ENCODE results near the gene FN3K.
"Not testable (repeated sequence)": the region's sequence is repeated elsewhere in the genome, so short reads cannot be mapped to it uniquely, and the experiment has no call there.

The FN3K gene

DNA sequence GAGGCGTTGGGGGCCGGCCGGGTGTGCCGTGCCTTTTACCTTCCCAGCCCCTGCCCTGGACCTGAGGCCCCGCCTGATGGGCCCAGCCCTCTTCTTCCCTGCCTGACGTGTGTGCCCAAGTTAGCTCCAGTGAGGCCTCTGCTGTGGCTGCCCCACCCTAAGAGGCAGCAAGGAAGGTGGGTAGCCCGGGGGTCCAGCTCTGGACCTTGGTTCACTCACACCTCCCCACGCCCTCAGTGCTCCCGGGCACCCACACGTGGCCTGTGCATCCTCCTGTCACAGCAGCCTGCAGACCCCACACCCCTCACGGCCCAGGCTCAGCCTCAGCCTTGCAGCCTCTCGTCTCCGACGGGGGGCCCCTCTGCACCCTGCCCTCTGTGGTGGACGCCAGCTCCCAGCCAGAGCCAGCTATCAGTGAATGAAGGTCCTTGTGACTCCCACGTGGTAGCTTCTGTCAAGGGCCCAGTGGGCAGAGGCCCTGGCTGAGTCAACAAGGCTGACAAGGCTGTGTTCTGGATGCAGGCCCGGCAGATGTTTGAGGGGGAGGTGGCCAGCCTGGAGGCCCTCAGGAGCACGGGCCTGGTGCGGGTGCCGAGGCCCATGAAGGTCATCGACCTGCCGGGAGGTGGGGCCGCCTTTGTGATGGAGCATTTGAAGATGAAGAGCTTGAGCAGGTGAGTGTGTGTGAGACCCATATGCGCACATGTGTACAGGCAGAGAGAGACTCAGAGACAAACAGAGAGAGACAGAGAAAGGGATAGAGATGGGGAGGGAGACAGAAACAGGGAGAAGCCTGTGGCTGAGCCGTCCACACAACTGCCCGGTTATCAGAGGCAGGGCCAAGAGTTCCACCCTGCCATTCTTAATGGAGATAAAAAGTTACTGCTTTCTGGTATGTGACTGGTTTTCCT, 2.8 kb downstream of the FN3K start:
- no peak for DNase-seq (ENCODE audit: low read depth, low spot score)

DNA sequence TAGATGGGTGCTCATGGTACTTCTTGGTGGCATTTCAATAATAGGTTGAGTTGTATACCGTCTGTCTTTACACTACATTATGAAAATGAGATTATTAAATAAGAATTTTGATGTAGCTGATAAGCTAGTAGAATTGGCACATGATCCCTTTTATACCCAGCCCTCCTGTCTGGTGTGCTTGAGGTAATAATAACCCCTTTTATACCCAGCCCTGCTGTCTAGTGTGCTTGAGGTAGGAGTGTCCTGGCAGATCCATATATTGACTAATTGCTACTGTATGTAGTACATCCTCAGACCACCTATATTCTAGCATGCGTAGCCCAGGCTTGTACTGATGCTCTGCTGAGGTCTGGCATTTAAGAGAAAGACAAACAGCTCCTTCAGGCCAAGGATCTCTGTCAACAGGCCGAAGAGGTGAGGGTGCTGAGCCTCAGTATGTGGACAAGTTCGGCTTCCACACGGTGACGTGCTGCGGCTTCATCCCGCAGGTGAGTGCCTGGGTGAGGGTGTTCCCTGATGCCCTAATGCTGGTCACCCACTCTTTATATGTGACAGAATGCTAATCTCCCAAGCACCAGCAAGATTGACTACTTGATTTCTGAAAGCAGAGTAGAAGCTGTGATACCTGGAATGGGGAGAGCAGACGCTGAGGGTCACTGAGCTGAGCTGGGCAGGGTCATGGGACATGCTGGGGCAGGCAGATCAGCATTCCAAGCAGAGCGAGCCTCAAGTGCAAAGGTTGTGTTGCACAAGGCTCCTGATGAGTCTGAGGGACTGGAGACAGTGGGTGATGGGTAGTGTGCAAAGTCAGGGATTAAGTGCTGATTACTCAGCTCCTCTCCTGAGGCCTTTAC, 5.7 kb downstream of the FN3K start:
- no peak for DNase-seq (ENCODE audit: low read depth, low spot score)

DNA sequence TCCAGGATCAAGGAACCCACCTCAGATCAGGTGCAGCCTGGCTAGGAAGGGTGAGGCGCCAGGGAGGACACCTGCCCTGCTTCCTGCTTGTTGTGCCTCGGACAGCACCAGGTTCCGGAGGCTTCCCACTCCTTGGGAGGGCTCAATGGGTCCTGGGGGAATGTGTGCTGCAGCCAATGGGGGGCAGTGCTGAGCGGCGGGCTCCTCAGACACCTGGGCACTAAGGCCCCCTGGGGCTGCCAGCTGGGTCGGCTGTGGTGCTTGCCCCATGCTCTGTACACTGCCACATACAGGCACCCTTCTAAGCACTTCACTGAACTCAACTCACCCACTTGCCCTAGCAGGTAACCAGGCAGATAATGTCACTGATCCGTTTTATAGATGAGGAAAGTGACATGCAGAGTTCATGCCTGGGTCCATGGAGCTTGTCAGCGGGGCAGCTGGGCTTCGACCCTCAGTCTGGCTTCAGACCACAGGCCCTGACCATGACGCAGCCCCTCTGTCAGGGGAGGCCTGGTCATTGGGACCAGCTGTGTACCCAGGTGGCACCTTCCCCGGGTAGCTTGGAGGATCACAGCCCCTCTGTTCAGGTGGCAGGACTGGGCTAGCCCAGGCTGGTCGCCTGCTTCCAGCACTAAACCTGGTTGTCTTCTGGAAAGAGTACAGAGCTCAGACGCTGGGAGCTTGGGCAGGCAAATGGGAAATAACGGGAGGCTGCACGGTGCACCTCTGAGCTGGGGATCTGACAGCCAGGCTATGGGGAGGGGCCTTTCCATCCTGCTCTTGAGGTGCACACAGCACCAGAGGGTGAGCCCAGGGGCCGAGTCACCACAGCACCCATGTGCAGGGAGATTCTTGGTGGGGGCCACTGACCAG, 8.2 kb downstream of the FN3K start:
- no peak for DNase-seq (ENCODE audit: low read depth, low spot score)

DNA sequence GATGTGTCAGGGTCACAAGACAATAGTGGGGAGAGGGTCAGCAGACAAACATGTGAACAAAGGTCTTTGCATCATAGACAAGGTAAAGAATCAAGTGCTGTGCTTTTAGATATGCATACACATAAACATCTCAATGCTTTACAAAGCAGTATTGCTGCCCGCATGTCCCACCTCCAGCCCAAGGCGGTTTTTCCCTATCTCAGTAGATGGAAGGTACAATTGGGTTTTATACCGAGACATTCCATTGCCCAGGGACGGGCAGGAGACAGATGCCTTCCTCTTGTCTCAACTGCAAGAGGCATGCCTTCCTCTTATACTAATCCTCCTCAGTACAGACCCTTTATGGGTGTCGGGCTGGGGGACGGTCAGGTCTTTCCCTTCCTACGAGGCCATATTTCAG, 9.3 kb downstream of the FN3K start:
- not testable (repeated sequence) for DNase-seq (ENCODE audit: low read depth, low spot score)

DNA sequence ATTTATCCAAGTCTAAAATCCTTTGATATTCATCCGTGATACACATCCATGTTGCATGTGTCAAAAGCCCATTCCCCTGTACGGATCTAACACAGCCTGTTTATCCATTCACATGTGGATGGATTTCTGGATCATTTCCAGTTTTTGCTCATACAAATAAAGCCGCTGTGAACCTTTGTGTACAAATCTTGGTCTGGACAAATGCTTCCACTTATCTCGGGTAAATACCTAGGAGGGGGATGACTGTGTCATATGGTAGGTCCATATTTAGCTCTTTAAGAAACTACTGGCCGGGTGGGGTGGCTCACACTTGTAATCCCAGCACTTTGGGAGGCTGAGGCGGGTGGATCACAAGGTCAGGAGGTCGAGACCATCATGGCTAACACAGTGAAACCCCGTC, 10.1 kb downstream of the FN3K start:
- DNase-seq (ENCODE audit: low read depth, low spot score), result no peak

DNA sequence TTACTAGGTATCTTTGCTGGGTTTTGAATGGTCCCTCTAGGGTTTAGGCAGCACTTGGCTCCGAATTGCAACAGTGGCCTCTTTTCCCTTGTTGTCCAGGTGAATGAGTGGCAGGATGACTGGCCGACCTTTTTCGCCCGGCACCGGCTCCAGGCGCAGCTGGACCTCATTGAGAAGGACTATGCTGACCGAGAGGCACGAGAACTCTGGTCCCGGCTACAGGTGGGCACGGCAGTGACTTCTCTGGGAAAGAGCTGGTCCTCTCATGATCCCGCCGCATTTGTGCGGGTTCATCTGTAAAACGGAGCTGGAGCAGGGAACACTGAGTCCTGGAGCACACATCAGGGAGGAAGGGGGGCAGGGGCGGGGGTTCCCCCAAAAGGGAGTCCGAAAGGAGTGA, 13.3 kb downstream of the FN3K start:
- no peak for DNase-seq (ENCODE audit: low read depth, low spot score)

DNA sequence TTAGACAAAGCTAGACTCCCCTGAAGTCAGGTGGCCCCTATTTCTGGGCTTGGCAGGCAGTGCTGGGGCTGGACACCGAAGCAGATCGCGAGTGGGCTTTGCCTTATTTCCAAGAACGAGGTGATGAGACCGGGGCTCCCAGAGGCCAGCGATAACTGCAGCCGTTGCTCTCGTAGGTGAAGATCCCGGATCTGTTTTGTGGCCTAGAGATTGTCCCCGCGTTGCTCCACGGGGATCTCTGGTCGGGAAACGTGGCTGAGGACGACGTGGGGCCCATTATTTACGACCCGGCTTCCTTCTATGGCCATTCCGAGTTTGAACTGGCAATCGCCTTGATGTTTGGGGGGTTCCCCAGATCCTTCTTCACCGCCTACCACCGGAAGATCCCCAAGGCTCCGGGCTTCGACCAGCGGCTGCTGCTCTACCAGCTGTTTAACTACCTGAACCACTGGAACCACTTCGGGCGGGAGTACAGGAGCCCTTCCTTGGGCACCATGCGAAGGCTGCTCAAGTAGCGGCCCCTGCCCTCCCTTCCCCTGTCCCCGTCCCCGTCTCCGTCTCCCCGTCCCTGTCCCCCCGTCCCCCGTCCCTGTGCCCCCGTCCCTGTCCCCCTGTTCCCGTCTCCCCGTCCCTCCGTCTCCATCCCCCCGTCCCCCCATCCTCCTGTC, 15.0 kb downstream of the FN3K start:
- no peak for DNase-seq (ENCODE audit: low read depth, low spot score)

DNA sequence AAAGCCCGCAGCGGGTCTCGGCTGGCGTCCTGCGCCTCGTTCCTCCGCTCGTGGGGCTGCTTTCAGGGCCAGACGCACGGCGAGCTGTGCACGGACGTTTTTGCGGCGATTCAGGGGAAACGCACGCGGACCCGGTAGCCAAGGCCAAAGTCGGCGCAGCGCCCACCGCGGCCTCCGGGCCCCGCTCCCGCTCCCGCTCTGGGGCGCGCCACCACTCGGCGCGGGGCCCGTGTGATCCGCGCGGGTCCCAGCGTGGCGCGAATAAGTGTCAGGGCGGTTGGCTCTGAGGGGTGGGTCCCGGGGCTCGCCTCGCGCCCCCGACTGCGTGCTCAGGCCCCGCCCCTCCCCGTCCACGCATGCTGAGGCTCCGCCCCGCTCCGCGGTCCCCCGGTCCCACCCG, 15.8 kb downstream of the FN3K start:
- no peak for DNase-seq (ENCODE audit: low read depth, low spot score)

DNA sequence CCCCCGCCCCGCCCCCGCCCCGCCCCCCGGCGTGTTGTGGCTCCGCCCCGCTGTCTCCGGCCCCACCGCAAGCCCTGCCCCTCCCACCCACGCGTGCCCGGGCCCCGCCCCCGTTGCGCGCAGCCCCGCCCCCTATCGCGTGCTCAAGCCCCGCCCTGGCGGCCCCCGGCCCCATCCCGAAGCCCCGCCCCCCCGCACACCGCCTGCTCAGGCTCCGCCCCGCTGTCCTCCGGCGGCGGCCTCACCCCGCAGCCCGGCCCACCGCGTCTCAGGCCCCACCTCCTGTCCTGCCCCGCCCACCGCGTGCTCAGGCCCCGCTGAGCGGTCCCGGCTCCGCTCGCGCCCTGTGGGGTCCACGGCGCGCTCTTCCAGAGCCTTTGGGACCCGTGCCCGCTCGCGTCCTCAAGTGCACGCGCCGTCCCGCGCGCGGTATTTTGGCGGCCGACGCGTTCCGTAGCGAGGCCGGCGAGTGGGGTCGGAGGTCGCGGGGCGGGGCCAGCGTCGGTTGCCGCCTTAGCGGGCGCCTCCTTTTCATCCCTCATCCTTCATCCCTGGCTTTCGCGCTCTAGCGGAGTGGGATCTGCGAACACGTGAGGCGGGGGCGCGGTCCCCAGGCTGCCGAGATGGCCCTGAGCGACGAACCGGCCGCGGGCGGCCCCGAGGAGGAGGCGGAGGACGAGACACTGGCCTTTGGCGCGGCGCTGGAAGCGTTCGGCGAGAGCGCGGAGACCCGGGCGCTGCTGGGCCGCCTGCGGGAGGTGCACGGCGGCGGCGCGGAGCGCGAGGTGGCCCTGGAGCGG, 16.4 kb downstream of the FN3K start, which contains the start of gene TBCD:
TBCD (plus strand) TSS at position 495 of the 800 bp plus-strand sequence; CDS start at position 624, 129 bp downstream.
- peak; percentile 73 for DNase-seq (ENCODE audit: low read depth, low spot score)

DNA sequence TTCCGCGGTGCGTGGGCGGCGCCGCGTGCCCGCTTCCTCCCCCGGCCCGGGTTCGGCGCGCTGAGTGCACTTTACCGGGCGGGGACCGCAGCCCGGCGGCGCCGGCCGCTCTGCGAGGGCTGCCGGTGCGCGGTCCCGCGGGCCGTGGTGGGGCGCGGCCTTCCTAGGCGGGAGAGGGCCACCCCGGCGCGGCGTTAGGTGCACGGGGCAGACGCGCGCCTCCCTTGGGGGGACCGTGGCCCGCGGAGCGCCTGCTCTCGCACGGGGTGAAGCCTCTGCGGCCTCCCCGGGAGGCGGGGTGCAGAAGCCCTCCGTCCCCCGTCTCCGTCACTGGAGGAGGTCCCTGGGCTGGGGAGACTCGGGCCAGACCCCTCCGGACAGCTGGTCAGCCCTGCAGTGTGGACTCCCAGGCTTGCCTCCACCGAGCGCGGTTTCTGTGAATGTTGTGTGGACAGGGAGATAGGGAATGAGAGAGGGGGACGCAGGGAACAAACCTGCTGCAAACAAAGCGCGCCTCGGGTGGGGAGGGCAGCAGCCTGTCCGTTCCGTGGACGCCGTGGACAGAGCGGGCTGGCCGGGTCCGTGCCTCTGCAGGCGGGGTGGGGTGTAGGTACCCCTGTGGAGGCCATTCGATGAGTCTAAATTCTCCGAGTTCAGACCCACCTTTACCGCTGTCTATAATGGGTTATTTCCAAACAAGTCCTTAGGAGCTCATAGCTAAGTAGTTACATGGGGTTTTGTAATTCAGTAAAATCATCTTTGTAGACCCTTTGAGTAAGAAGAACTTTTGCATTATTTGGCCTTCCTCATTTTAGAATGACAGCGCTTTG, 17.2 kb downstream of the FN3K start:
- no peak for DNase-seq (ENCODE audit: low read depth, low spot score)

DNA sequence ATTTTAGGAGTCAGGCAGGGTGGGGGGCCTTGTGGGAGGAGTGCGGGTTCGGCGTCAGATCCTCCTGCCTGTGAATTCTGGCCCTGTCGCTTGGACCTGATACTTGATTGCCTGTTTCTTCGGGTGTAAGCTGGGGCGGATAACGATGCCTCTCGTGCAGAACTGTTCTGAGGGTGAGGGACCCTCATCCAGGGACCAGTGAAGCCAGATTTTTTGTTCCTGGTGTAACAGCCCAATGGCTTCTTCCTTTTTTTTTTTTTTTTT, 17.7 kb downstream of the FN3K start:
- DNase-seq (ENCODE audit: low read depth, low spot score), result no peak

DNA sequence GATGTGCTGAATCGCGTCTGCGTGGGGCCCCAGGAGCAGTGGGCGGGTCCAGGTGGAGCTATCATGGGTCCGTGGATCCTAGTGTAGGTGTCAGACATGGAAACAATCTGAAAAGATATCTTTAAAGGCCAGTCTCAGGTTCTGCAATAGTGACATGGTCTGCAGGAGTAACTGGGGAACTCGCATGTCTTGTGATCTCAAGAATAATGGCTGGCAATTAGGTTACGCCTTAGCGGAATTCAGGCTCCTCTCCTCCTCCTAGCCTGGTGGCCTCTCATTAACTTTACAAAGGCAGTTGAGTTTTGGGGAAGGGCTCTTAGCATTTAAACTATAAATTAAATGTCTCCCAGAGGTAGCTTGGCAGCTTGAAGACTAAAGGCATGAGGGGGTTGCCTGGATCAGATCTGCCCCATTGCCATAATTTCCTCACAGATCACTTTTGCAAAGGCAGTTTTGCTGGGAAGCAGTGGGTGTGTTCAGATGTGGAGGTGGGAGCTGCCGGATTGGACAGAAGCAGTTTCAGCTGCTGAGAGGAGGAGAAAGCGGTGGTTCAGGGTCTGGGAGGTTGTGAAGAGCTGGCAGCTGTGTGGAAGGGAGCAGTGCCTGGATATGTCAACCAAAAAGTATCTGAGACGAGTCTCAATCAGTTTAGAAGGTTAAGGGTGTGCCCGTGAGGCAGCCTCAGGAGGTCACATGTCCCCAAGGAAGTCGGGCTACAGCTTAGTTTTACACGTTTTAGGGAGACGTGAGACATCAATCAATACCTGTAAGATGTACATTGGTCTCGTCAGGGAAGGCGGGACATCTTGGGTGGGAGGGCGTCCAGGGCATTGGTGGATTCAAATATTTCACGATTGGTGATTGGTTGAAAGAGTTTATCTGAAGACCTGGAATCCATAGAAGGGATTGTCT, 19.1 kb downstream of the FN3K start:
- DNase-seq (ENCODE audit: low read depth, low spot score), result no peak

DNA sequence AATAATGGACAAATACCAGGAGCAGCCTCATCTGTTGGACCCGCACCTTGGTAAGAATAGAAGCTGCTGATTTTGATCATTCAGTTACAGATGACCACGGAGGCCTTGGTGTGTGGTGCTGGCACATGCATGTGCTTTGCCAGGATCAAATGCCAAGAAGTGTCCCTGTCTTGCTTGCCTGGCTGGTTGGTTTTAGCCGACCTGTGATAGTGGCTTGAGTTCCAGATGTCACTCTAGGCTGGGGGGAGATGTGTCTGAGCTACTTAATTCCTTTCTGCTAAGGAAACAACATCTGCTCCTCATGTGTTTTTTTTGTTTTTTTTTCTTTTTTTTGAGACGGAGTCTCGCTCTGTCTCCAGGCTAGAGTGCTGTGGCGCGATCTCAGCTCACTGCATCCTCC, 20.8 kb downstream of the FN3K start:
- no peak for DNase-seq (ENCODE audit: low read depth, low spot score)

DNA sequence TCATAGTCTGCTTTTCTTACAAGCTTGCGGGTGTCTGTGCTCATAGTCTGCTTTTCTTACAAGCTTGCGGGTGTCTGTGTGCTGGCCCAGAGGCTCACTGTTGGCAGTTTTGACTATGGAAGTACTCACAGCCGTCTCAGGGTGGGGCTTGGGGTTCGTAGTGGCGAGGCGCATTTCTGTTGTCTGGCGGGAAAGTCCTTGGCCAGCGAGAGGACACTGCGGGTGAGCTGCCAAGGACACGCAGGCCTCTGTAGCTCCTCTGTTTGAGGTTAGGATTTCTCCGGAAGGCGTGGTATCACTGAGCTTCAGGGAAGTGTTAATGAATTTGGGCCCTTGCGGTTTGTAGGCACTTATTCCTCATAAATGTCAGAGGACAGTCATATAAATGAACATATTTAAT, 30.0 kb downstream of the FN3K start:
- no peak for DNase-seq (ENCODE audit: low read depth, low spot score)

DNA sequence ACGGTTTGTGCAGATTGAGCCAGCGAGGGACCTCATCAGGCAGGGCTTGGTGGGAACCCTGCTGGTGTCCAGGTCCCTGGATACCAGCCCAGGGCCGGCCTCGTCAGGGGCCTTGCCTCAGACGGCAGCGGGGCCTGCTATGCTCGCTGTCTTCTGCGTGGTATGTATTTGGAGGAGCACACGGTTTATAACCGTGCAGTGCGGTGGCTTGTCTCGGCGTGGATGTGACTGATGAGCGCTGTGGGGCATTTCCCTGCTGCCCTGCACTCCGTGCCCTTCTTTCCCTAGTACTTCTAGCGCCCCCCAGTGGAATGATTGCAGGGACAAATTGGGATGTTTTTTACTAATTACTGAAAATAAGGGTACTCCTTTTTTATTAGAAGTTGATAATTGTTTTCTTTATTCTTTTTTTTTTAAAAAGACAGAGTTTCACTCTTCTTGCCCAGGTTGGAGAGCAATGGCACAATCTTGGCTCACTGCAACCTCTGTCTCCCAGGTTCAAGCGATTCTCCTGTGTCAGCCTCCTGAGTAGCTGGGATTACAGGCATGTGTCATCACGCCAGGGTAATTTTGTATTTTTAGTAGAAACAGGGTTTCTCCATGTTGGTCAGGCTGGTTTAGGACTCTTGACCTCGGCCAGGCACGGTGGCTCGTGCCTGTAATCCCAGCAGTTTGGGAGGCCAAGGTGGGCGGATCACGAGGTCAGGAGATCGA, 31.8 kb downstream of the FN3K start:
- no peak for DNase-seq (ENCODE audit: low read depth, low spot score)

DNA sequence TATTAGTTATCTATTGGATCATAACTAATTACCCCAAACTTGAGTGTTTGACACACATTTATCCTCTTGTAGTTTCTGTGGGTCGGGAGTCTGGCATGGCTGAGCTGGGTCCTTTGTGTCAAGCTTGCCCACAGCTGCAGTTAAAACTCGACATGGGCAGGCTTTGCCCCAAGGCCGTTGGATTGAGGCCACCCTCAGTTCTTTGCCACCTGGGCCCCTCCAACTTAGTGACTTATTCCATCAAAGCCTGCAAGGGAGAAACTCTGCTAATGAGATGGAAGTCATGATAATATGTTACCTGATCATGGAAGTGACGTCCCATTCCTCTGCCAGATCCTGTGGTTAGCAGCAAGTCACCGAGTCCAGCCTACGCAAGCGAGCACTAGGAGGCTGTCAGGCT, 33.6 kb downstream of the FN3K start:
- DNase-seq (ENCODE audit: low read depth, low spot score), result no peak

DNA sequence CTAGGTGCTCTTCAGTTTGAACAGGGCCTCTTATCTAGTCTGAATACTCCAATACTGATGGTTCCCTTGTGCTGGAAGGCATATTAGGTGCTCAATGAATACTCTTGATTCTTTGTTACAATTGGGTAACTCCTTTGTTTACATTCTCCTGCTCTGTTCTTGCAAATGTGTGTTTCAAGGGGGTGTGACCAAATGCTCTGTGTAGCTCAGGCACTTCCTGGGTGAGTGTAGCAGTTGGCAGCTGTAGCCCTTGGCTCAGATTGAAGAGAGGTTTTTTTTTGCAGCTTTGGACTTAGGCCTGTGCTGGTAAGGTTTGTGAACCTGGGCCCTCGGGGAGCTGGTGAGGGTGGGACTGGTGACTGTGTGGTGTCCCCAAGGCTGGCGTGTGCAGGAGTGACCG, 36.6 kb downstream of the FN3K start:
- no peak for DNase-seq (ENCODE audit: low read depth, low spot score)

DNA sequence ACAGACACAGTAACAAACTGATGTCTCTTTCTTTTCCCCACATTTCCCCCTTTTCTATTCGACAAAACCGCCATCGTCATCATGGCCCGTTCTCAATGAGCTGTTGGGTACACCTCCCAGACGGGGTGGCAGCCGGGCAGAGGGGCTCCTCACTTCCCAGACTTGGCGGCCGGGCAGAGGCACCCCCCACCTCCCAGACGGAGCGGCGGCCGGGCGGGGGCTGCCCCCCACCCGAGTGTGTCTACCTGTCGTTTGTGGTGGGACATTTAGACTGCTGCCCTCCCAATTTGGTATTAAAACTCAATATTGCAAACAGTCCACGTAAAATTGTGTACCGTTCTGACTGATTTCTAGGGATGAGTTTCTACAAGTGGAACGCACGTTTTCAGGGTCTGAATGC, 39.0 kb downstream of the FN3K start:
- DNase-seq (ENCODE audit: low read depth, low spot score), result not testable (repeated sequence)
